Stomach (tissue), 9 donors: ENCODE results near the gene ATXN1. TPM values are rescaled to one million over a fixed set of nuclear protein-coding genes. Genes with fewer than 3 reads are reported as not detected.

Experiments
- DNase-seq, 2 donors: peaks; one replicate each; pipeline versions ENCODE4 v3.0.0 to v3.0.0-alpha.2; 2013 to 2019
- H3K27ac ChIP-seq, 5 donors: fragments of 200-600 bp in 4 of 5; sonication (generic) in 4 of 5; one replicate each; pipeline ENCODE4 v1.5.1; 2013 to 2019; ENCODE audit warnings: mild to moderate bottlenecking in 1 of 5, moderate library complexity in 1 of 5
- H3K27me3 ChIP-seq, 3 donors: fragments of 200-600 bp; sonication (generic); one replicate each; pipeline ENCODE4 v1.5.1; 2017 to 2019; ENCODE audit warnings: mixed run types in 1 of 3
- H3K36me3 ChIP-seq, 4 donors: fragments of 200-600 bp; sonication (generic); 1 replicate in 3 of 4; 2 replicates in 1 of 4; pipeline ENCODE4 v1.5.1; 2016 to 2019
- H3K4me1 ChIP-seq, 4 donors: fragments of 200-600 bp; sonication (generic); one replicate each; pipeline ENCODE4 v1.5.1; 2016 to 2019
- H3K4me3 ChIP-seq, 4 donors: fragments of 200-600 bp; sonication (generic) in 3 of 4; one replicate each; pipeline ENCODE4 v1.5.1; 2016 to 2019; ENCODE audit warnings: mild to moderate bottlenecking in 1 of 4
- H3K9me3 ChIP-seq, 4 donors: fragments of 200-600 bp; sonication (generic); one replicate each; pipeline ENCODE4 v1.5.1; 2016 to 2019
- CTCF ChIP-seq, 7 experiments: fragments of 450-650 bp in 4 of 7; fragments of 200-600 bp in 3 of 7; sonication (generic) in 3 of 7; IDR thresholded peaks; one replicate each; pipeline ENCODE4 v1.5.1; 2016 to 2019; ENCODE audit warnings: antibody characterized with exemption in 7 of 7, control low read depth in 2 of 7, mild to moderate bottlenecking in 1 of 7
- EP300 ChIP-seq: sonication (generic); formaldehyde crosslinking; IDR thresholded peaks from one replicate; pipeline ENCODE4 v1.6.1; 2017; ENCODE audit warnings: antibody characterized with exemption
- POLR2A ChIP-seq, 4 donors: fragments of 450-650 bp; IDR thresholded peaks; one replicate each; pipeline ENCODE4 v1.6.1; 2016; ENCODE audit warnings: antibody characterized with exemption in 4 of 4, control low read depth in 2 of 4, mild to moderate bottlenecking in 1 of 4, moderate library complexity in 1 of 4
- POLR2AphosphoS5 ChIP-seq, 3 donors: sonication (generic); formaldehyde crosslinking; IDR thresholded peaks; one replicate each; pipeline ENCODE4 v1.6.1; 2016; ENCODE audit warnings: antibody characterized with exemption in 3 of 3
- WGBS, 5 donors: extraction: QIAGEN DNeasy Blood & Tissue Kit in 3 of 5; methylation state at CpG; one replicate each; pipeline versions ENCODE4 v1.1.5 to v1.1.7; 2013 to 2018; 5-methylcytosine and 5-hydroxymethylcytosine counted together
- intact Hi-C: fragments of 100-400 bp; cut with DNase I; formaldehyde crosslinking; loops from one replicate; pipeline ENCODE4 v1.15.1; 2023; ENCODE audit warnings: low total_unique reads
- polyA plus RNA-seq, 3 donors: library from polyadenylated mRNA; stranded (reverse); fragments of 200-250 nt; gene quantifications; one replicate each; pipeline ENCODE4 v1.2.3, GENCODE V29; 2013
- total RNA-seq, 5 donors: library from RNA; depleted of rRNA; stranded (reverse); fragments of >200 nt; gene quantifications; one replicate each; pipeline versions ENCODE4 v1.1.0 to v1.2.3, GENCODE V29; 2014 to 2016
- donor health status: healthy with polysubstance abuse.
- donor health status: Bipolar disorder and iron deficiency.
- donor health status: healthy.

Gene ATXN1
- total and polyA plus RNA-seq, 8 donors, result 5.2 to 106 (median 39.0) TPM

DNA sequence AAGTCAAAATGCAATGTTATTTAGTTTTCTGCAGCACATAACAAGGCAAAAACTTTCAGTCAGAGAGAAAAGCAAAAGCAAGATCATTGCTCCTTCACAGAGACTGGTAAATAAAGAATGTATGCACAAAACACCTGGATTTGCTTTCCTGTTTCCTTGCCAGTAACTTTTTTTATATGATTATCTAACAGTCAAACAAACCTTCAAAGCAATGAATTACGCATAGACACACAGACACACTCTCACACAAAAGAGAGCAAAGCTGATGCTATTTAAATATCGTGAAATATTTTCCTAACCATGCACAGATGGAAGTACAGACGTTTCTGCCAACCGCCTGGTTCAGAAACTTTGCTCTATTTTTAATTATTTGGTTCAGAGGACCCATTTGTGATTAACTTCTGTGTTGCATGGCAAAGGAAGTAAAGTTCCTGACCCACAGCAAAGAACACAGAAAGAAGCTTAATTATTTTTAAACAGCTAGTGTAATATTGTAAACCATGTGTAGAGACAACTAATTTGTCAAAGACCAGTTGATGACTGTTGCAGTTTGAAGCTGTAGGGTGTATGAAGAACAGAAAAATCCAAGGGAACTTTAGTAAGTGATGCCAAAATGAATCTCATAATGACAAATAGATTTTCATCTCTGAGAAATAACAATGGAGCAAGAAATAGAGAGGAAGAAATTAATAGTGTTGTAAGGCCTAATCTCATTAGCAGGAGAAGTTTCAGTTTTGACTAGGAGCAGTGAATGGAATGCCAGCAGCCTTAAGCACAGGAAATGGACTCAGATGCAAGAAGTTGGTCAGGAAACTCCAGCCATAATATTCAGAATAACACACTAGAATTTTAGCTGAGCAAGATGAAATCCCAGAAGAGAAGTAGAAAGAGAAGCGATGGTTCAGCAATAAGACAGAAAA is 24.1 kb downstream of the ATXN1 start:
- intact Hi-C loops, result no loop called here
- Histone ChIP-seq H3K4me1 (peaks cover 24 to 89% (median 61%) of the 10 kb centered on the region in 4 donors), H3K27ac (peak overlapping the region in 4 of 5 donors; percentile 22 to 76 (median 64)), H3K36me3 (no peaks in the 10 kb centered on the region), H3K27me3 (no peaks in the 10 kb centered on the region), H3K4me3 (no peak overlapping the region), H3K9me3 (no peaks in the 10 kb centered on the region)
- peak in 1 of 2 donors; percentile 58 for DNase-seq
- TF ChIP-seq EP300 (no peak), POLR2AphosphoS5 (IDR thresholded peaks at IDR 0.05) (no peak), CTCF (IDR thresholded peaks at IDR 0.05) (no peak), POLR2A (IDR thresholded peaks at IDR 0.05) (no peak)
- 26 to 39% (median 37%) methylated on average over 5 of the region's 5 CpGs for WGBS, 5 donors

- WGBS, 5 donors, result 54 to 70% (median 65%) methylated on average over 2 of the region's 2 CpGs
These were observed 26.2 kb downstream of the ATXN1 start for GRCh38 chr6:16735014-16735413.

GRCh38 chr6:16733085-16733484 is 28.2 kb downstream of the ATXN1 start:
- no peaks in the 10 kb centered on the region for H3K36me3 ChIP-seq
- no peaks in the 10 kb centered on the region for H3K9me3 ChIP-seq
- H3K27ac ChIP-seq, result no peak overlapping the region
- intact Hi-C loops, result no loop called here
- no peaks in the 10 kb centered on the region for H3K27me3 ChIP-seq
- TF ChIP-seq POLR2A (IDR thresholded peaks at IDR 0.05), result no peak
- TF ChIP-seq CTCF (IDR thresholded peaks at IDR 0.05), result no peak
- no peak for TF ChIP-seq EP300
- TF ChIP-seq POLR2AphosphoS5 (IDR thresholded peaks at IDR 0.05), result no peak
- DNase-seq, result no peak
- 73 to 88% (median 77%) methylated on average over 6 of the region's 6 CpGs for WGBS, 5 donors
- no peak overlapping the region for H3K4me3 ChIP-seq
- H3K4me1 ChIP-seq, result peaks cover 22 to 86% (median 56%) of the 10 kb centered on the region in 4 donors

More at GRCh38 chr6:16735014-16735413, 26.2 kb downstream of the ATXN1 start:
- intact Hi-C loops, result no loop called here
- TF ChIP-seq EP300, result no peak
- no peak for TF ChIP-seq CTCF (IDR thresholded peaks at IDR 0.05)
- TF ChIP-seq POLR2AphosphoS5 (IDR thresholded peaks at IDR 0.05), result no peak
- no peak for TF ChIP-seq POLR2A (IDR thresholded peaks at IDR 0.05)
- no peaks in the 10 kb centered on the region for H3K9me3 ChIP-seq
- H3K4me1 ChIP-seq, result peaks cover 24 to 87% (median 60%) of the 10 kb centered on the region in 4 donors
- H3K4me3 ChIP-seq, result no peak overlapping the region
- no peak overlapping the region for H3K27ac ChIP-seq
- no peak for DNase-seq
- no peaks in the 10 kb centered on the region for H3K36me3 ChIP-seq
- H3K27me3 ChIP-seq, result no peaks in the 10 kb centered on the region

DNA sequence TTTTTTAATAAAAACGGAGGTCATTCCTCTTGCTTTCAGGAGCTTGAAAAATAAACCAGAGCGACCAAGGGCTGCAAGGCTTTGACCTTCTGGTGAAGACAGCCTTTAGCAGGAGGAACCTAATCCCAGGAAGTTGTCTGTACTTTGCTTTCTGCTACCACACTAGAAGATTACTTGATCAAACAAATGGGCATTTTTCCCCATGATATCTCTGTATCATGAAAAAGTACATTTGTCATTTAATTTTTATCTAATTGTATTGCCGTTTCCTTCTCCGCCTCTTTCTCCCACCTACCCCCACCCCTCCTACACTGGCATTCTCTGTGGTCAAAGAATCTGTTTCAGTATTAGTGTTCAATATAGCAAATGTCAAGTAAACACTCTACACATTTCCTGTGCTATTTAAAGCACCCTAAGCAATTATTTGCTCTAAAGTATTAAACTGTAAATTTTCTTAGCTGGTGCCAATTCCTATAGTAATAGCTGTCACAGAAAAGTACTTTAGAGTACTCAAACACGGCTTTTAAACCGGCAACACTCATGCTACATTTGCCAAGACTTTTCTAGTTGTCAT is 29.7 kb downstream of the ATXN1 start:
- DNase-seq, result no peak
- WGBS, 5 donors, result 11 to 34% (median 19%) methylated on average over 6 of the region's 6 CpGs

More for the DNA sequence above, 29.7 kb downstream of the ATXN1 start:
- intact Hi-C loops, result no loop called here
- H3K4me3 ChIP-seq, result no peak overlapping the region
- no peaks in the 10 kb centered on the region for H3K27me3 ChIP-seq
- H3K9me3 ChIP-seq, result no peaks in the 10 kb centered on the region
- H3K36me3 ChIP-seq, result no peaks in the 10 kb centered on the region
- peak overlapping the region; percentile 37 to 56 (median 46) for H3K27ac ChIP-seq
- TF ChIP-seq POLR2A (IDR thresholded peaks at IDR 0.05) (no peak), POLR2AphosphoS5 (IDR thresholded peaks at IDR 0.05) (peak in 1 of 3 donors; percentile 26)
- peaks cover 11 to 86% (median 52%) of the 10 kb centered on the region in 4 donors for H3K4me1 ChIP-seq
